ENCODE data around the gene RXRA. TPM values are rescaled to one million over a fixed set of nuclear protein-coding genes. Genes with fewer than 3 reads are reported as not detected.
"Not testable (repeated sequence)": the region's sequence is repeated elsewhere in the genome, so short reads cannot be mapped to it uniquely, and the experiment has no call there.

Gene RXRA
- total RNA-seq, 2 donors from 2014 or later: 68.2 to 72.0 TPM

GRCh38 chr9:134304261-134304660 is 22.0 kb upstream of the RXRA start:
- intact Hi-C loops (cut with DNase I): no loop called here

DNA sequence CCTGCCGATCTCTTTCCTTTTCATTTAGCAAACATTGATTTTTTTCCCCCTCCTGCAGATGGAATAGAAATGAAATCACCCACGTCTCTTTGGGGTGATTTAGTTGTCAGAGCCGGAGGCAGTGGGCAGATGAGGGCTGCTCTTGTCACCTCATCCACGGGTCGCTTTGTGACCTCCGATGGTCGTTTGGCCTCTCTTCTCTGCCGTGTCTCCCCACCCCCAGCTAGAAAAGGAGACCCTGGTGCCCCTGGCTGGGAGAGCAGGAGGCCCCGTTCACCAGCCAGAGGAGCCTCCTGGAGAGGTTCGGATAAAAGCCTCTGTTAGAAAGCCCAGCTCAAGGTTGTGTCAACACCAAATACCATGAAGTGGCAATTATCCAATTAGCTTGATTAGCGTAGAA is 21.6 kb upstream of the RXRA start:
- Histone ChIP-seq H3K4me3 (no peak overlapping the region), H3K27ac (no peak overlapping the region), H3K4me1 (no peaks in the 10 kb centered on the region), H3K9me3 (no peaks in the 10 kb centered on the region), H3K36me3 (no peaks in the 10 kb centered on the region), H3K9ac (ENCODE audit: low read depth in 2 of 2, low read length in 2 of 2) (no peak overlapping the region), H3K27me3 (no peaks in the 10 kb centered on the region)
- no peak for TF ChIP-seq CTCF (IDR thresholded peaks at IDR 0.05)
- intact Hi-C loops (cut with DNase I): no loop called here
- no peak for DNase-seq

More at GRCh38 chr9:134304261-134304660, 22.0 kb upstream of the RXRA start:
- no peak overlapping the region for H3K27ac ChIP-seq
- H3K36me3 ChIP-seq: no peaks in the 10 kb centered on the region
- no peaks in the 10 kb centered on the region for H3K4me1 ChIP-seq
- H3K9ac ChIP-seq (ENCODE audit: low read depth in 2 of 2, low read length in 2 of 2): no peak overlapping the region
- TF ChIP-seq CTCF (IDR thresholded peaks at IDR 0.05): no peak
- DNase-seq: no peak
- no peaks in the 10 kb centered on the region for H3K9me3 ChIP-seq
- H3K27me3 ChIP-seq: no peaks in the 10 kb centered on the region
- H3K4me3 ChIP-seq: no peak overlapping the region

- no peak overlapping the region for H3K9ac ChIP-seq (ENCODE audit: low read depth in 2 of 2, low read length in 2 of 2)
- H3K4me3 ChIP-seq: no peak overlapping the region
- H3K4me1 ChIP-seq: no peaks in the 10 kb centered on the region
- intact Hi-C loops (cut with DNase I): no loop called here
- H3K9me3 ChIP-seq: no peaks in the 10 kb centered on the region
- H3K27me3 ChIP-seq: no peaks in the 10 kb centered on the region
- H3K27ac ChIP-seq: no peak overlapping the region
- no peak for TF ChIP-seq CTCF (IDR thresholded peaks at IDR 0.05)
- no peaks in the 10 kb centered on the region for H3K36me3 ChIP-seq
- no peak for DNase-seq
Observed at GRCh38 chr9:134305533-134305932, 20.7 kb upstream of the RXRA start.

GRCh38 chr9:134306042-134306441 is 20.2 kb upstream of the RXRA start:
- intact Hi-C loops (cut with DNase I); H3K27ac ChIP-seq; H3K9ac ChIP-seq (ENCODE audit: low read depth in 2 of 2, low read length in 2 of 2); H3K27me3 ChIP-seq; H3K36me3 ChIP-seq; H3K4me3 ChIP-seq; H3K4me1 ChIP-seq; DNase-seq; H3K9me3 ChIP-seq: not testable (repeated sequence)

DNA sequence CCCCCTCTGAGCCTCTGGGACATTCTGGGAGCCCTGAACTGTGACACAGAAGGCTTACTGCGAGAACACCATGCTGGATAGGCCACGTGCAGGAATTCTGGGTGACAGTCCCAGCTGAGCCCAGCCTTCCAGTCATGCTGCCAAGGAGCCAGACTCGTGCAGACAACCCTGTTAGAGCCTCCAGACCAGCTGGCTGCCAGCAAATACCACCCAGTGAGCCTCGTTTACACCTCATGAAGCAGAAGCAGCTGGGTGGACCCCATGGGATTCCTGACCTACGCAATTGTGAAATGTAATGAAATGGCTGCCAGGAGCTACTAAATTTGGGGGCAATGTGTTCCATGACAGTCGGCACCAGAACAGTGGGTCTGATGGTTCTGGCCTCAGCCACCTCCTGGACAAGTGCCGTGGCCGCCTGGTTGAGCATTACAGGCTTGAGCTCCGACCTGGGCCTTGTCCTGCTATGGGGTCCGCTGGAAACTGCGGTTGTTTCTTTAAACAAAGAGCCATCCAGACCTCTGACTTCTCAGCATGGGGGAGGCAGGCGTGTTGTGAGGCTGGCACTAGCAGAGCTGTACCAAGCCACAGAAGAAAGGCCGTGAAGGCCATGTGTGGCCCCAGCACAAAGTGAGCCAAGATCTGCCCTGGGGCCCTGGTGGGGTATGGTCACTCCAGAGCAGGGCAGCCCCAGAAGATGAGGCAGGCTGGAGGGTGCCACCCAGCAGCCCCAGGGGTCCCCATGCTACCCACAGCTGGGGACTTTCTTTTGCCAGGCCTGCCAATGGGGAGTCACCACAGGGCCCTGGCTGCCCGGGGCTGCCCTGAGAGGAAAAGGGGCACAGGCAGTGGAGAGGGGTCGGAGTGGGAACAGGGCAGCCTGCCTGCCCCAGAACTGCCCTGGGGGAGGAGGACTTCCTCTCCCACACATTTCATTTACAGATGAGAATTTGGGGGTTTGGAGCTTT is 19.3 kb upstream of the RXRA start:
- no peak for DNase-seq

More for the DNA sequence above, 19.3 kb upstream of the RXRA start:
- no peak overlapping the region for H3K27ac ChIP-seq
- no peaks in the 10 kb centered on the region for H3K27me3 ChIP-seq
- TF ChIP-seq CTCF (IDR thresholded peaks at IDR 0.05): no peak
- no peaks in the 10 kb centered on the region for H3K4me1 ChIP-seq
- no peak overlapping the region for H3K9ac ChIP-seq (ENCODE audit: low read depth in 2 of 2, low read length in 2 of 2)
- intact Hi-C loops (cut with DNase I): no loop called here
- no peak overlapping the region for H3K4me3 ChIP-seq
- H3K36me3 ChIP-seq: no peaks in the 10 kb centered on the region
- H3K9me3 ChIP-seq: no peaks in the 10 kb centered on the region
